Measurements from ENCODE around the gene YEATS4. TPM values are rescaled to one million over a fixed set of nuclear protein-coding genes. Genes with fewer than 3 reads are reported as not detected.

YEATS4 gene
- polyA plus RNA-seq, 1 experiment: 9.1 TPM

GRCh38 chr12:69415471-69416275 is 56.1 kb downstream of the YEATS4 start:
- Histone ChIP-seq H3K4me3 (ENCODE audit: low read depth, low read length) (no peak overlapping the region), H3K36me3 (ENCODE audit: control insufficient read depth, insufficient read depth, low read length) (no peaks in the 10 kb centered on the region), H3K27me3 (ENCODE audit: control insufficient read depth, insufficient read depth, low read length) (no peaks in the 10 kb centered on the region; the same call in 1 of the 2 replicates)
- POLR2A ChIA-PET: no interaction called here
- DNase-seq (ENCODE audit: low read depth): peak; percentile 81
- CTCF ChIA-PET: interaction anchor here (0.6 to 1.6 kb wide), 15 partner anchors 8 to 169 kb away, joined by 3 to 5 read pairs (median 3); partner anchors contain the start of gene FRS2
- TF ChIP-seq CTCF (IDR thresholded peaks at IDR 0.05; ENCODE audit: insufficient read depth, low read depth, low read length): peak; percentile 84

- POLR2A ChIA-PET: no interaction called here
- no peak for TF ChIP-seq CTCF (IDR thresholded peaks at IDR 0.05; ENCODE audit: insufficient read depth, low read depth, low read length)
- no peak for DNase-seq (ENCODE audit: low read depth)
- H3K4me3 ChIP-seq (ENCODE audit: low read depth, low read length): no peak overlapping the region
- no peaks in the 10 kb centered on the region; the same call in 1 of the 2 replicates for H3K27me3 ChIP-seq (ENCODE audit: control insufficient read depth, insufficient read depth, low read length)
- CTCF ChIA-PET: interaction anchor here (1.0 kb wide), 1 partner anchor 152 kb away, joined by 3 read pairs; no protein-coding TSS in a partner anchor
- no peaks in the 10 kb centered on the region for H3K36me3 ChIP-seq (ENCODE audit: control insufficient read depth, insufficient read depth, low read length)
Measured at GRCh38 chr12:69417231-69417630, 57.7 kb downstream of the YEATS4 start.

GRCh38 chr12:69417741-69418167 is 58.2 kb downstream of the YEATS4 start:
- no peak for TF ChIP-seq CTCF (IDR thresholded peaks at IDR 0.05; ENCODE audit: insufficient read depth, low read depth, low read length)
- ChIA-PET CTCF (interaction anchor here (1.0 kb wide), 1 partner anchor 152 kb away, joined by 3 read pairs; no protein-coding TSS in a partner anchor), POLR2A (no interaction called here)
- no peak for DNase-seq (ENCODE audit: low read depth)
- Histone ChIP-seq H3K4me3 (ENCODE audit: low read depth, low read length) (no peak overlapping the region), H3K27me3 (ENCODE audit: control insufficient read depth, insufficient read depth, low read length) (no peaks in the 10 kb centered on the region; the same call in 1 of the 2 replicates), H3K36me3 (ENCODE audit: control insufficient read depth, insufficient read depth, low read length) (no peaks in the 10 kb centered on the region)

DNA sequence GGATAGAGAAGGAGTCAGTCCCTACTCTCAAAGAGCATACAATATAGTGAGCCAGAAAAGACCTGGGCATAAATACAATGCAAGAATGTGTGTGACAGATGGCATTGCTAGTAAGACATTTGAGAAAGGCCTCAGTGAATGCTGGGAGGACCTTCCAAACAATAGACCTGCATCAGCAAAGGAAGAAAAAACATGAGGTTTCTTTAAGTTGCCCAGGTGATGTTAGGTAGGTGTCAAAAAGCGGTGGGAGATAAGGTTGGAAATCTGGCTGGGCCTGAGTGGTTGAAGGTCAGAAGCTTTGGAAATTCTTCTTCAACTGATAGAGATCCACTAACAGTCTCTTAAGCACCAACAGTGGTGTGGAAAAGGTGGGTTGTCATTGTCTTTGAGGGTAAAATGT is 60.2 kb downstream of the YEATS4 start:
- no peak overlapping the region for H3K4me3 ChIP-seq (ENCODE audit: low read depth, low read length)
- no peaks in the 10 kb centered on the region for H3K36me3 ChIP-seq (ENCODE audit: control insufficient read depth, insufficient read depth, low read length)
- POLR2A ChIA-PET: no interaction called here
- CTCF ChIA-PET: no interaction called here
- DNase-seq (ENCODE audit: low read depth): no peak
- H3K27me3 ChIP-seq (ENCODE audit: control insufficient read depth, insufficient read depth, low read length): no peaks in the 10 kb centered on the region; the same call in 1 of the 2 replicates
- no peak for TF ChIP-seq CTCF (IDR thresholded peaks at IDR 0.05; ENCODE audit: insufficient read depth, low read depth, low read length)

DNA sequence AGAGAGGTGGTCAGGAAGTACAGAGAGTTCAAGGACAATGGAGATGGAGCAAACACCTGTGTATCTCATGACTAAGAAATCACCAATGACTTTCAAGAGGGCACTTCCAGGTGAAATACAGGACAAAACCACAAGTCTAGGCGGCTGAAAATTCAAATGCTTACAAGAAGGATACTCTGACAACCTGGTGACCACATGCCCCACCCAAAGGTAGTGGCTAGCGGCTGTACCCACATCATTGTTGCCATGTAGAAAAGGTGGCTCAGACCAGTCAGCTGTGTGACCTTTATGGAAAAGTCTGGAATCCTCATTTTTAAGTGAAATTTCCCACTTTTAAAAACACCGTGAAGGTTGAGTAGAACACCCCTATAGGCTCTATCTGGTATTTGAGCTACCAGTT is 62.0 kb downstream of the YEATS4 start:
- H3K36me3 ChIP-seq (ENCODE audit: control insufficient read depth, insufficient read depth, low read length): no peaks in the 10 kb centered on the region
- H3K27me3 ChIP-seq (ENCODE audit: control insufficient read depth, insufficient read depth, low read length): no peaks in the 10 kb centered on the region; the same call in 1 of the 2 replicates
- DNase-seq (ENCODE audit: low read depth): no peak
- POLR2A ChIA-PET: no interaction called here
- H3K4me3 ChIP-seq (ENCODE audit: low read depth, low read length): no peak overlapping the region
- TF ChIP-seq CTCF (IDR thresholded peaks at IDR 0.05; ENCODE audit: insufficient read depth, low read depth, low read length): no peak
- CTCF ChIA-PET: interaction anchor here (0.9 to 1.0 kb wide), 2 partner anchors 65 to 150 kb away, joined by 3 read pairs; no protein-coding TSS in a partner anchor
